ENCODE results near the gene GGT5.
A peak's percentile ranks its signal among the peaks of the same experiment; 100 is the strongest.
"Not testable (repeated sequence)": the region's sequence is repeated elsewhere in the genome, so short reads cannot be mapped to it uniquely, and the experiment has no call there.

Gene GGT5

DNA sequence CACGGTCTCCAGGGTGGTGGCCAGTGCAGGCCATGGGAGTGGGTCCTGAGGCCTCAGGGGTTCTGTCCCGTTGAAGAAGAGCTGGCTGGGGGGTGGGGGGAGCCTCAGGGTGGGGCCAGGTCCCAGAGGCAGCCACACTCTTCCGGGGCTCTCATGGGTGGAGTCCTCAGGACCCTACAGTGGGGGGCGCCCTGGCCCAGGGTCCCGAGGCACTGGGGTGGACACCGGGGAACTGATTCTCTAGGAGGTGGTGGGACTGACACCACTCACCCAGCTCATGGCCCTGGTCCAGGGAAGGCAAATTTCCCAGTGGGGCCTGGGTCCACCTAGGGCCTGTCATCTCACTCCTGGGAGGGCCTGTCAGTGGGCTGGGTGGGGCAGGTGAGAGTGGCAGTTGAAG is 12.8 kb downstream of the GGT5 start:
- no peak for DNase-seq (ENCODE audit: low read depth, low spot score)

DNA sequence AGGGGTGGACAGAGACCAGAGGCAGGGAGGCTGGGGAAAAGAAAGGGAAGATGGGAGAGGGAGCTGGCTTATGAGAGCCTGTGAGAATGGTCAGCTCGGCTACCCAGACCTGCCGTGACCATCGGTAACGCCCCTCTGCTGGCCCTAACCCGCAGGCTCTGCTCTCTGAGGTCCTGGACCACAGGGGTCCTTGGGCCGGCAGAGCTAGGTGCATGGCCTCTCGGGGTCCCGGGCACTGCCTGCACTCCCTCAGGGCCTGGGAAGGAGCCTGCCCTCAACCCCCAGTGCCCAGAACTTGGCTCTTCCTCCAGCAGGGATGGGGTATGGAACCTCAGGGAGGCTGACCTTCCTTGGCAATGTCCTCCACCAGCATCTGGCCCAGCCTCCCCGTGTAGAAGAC is 13.2 kb downstream of the GGT5 start:
- DNase-seq (ENCODE audit: low read depth, low spot score) = no peak

DNA sequence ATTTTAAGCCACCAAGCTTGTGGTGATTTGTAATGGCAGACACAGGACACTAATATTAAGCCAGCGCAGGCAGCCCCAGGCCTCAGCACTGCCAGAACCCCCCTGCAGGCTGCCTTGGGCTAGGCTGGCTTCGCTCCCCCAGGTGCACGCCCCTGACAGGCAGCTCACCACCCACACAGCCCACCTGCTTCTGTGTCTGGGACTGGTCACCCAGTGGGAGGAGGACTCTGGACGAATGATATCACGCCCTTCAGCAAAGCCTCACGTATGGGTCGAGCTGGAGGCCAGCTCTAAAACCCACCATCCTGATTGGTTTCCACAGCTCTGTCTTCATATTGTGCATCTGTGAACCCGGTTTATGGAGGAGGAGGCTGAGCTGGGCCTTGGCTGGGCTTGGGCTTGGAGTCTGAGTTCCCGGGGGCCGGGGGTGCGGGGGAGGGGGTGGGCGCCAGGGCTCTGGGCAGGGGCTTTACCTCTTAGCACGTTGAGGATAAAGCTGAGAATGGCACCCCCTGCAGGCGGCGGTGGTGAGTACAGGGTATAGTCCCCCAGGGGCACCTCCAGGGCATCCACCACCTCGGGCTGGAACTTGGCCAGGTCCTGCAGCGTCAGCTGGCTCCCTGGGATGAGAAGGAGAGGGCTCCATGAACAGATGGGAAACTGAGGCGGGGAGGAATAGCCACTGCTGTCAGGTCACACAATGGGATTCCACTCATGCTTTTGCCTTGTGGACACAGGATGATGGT is 13.8 kb downstream of the GGT5 start:
- peak; percentile 29 for DNase-seq (ENCODE audit: low read depth, low spot score)

DNA sequence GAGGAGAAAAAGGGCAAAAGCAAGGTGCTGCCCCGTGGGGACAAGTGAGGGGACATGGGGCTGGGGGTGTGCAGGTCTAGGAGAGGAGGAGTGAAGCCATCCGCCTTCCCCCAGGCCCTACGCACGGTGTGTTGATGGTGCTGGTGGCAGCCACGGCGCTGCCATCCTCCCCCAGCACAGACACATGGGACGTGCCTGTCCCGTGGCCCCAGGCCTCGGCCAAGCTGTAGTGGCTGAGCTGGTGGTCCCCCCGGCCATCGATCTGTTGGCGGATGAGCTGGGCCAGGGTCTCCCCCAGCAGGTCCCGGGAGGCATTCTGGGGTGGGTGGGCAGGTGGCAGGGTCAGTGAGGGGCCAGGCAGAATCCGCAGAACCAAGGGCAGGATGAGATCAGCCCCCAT is 18.9 kb downstream of the GGT5 start:
- DNase-seq (ENCODE audit: low read depth, low spot score) = no peak

DNA sequence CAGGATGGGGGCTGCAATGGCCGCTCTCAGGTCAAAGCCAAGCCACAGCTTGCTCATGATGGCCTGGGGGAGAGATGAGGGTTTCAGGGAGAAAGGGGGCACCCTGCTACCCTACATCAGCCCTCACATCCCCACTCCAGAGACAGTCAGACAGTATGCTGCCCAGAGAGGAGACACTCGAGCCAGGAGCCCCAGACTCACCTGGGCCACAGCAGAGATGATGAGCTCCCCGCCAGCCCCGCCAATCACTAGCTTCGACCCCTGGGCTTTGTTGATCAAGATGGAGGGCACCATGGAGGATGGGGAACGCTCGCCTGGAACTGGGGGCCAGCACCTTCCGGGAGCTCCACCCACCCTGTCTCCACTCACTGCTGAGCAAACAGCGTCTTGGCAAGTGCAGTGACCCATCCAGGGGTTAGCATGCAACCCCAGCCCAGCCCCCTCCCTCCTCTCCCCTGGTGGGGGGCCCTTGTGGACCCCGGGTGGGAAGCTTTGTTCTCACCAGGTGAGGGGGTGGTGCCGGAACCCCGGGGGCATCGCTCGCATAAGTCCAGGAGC is 19.8 kb downstream of the GGT5 start:
- DNase-seq (ENCODE audit: low read depth, low spot score) = no peak

DNA sequence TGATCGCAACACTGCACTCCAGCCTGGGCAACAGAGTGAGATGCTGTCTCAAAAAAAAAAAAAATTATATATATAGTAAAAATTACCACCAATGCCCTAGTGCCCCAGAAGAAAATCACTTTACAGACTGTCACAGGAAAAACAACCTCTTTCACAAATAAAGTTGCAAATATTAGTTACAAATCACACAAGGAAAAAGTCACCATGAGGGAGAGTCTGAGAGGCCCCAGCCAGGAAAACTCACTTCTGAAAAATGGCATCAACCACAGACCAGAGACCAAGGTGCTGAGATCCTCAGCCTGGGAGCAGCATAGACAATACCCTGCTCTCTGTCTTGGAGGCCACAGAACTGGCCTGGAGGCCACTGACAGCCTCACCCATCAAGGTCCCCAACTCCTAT is 20.4 kb downstream of the GGT5 start:
- no peak for DNase-seq (ENCODE audit: low read depth, low spot score)

DNA sequence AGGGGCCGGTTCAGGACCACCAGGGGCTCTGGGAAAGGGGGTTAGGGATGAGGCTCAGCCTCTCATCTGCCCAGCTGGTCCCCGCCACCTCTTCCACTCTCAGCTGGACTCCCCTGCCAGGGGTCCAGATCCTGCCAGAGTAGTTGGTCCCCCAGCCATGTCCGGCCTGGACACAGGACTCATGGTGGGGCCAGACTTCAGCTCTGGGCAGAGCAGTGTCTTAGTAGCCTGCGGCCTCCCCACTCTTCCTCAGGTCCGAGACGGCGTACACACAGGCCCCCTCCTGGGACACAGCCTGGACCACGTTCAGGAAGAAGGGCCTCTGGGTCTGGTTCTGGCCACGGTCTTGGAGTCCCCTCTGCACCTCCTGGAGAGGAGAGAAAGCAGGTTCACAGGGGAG is 25.1 kb downstream of the GGT5 start:
- DNase-seq (ENCODE audit: low read depth, low spot score) = no peak

DNA sequence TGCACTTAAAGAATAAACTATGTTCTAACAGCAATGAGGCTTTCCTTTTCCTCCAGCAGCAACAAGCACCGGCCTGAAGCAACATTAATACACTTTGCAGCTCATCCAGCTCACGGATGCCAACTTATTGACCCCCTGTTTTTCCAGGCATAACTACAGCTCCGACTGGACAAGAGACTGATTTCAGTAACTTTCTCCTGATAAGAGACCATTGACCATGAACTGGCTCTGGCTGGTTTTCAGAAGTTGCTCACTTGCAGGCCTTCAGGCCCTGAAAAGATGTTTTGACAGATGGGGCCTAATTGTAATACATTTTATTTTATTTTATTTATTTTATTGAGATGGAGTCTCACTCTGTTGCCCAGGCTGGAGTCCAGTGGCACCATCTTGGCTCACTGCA is 27.5 kb downstream of the GGT5 start:
- DNase-seq (ENCODE audit: low read depth, low spot score) = no peak

DNA sequence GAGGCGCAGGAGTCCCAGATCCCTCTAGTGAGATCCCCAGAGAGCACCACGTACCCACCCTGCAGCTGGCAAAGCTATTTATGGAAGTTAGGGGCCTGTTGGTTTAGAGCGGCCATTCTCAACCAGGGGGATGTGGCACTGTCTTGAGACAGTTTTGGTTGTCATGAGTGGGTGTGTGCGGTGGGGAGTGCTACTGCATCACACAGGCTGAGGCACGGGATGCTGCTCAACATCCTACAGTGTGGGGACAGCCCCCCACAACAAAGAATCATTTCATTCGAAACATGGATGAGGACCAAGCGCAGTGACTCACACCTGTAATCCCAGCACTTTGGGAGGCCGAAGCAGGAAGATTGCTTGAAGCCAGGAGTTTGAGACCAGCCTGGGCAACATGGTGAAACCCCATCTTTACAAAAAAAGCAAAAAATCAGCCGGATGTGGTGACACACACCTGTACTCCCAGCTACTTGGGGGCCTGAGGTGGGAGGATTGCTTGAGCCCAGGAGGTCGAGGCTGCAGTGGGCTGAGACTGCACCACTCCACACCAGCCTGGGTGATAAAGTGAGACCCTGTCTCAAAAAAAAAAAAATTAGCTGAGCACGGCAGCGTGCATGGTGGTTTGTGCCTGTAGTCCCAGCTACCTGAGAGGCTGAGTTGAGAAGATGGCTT is 28.2 kb downstream of the GGT5 start:
- no peak for DNase-seq (ENCODE audit: low read depth, low spot score)

DNA sequence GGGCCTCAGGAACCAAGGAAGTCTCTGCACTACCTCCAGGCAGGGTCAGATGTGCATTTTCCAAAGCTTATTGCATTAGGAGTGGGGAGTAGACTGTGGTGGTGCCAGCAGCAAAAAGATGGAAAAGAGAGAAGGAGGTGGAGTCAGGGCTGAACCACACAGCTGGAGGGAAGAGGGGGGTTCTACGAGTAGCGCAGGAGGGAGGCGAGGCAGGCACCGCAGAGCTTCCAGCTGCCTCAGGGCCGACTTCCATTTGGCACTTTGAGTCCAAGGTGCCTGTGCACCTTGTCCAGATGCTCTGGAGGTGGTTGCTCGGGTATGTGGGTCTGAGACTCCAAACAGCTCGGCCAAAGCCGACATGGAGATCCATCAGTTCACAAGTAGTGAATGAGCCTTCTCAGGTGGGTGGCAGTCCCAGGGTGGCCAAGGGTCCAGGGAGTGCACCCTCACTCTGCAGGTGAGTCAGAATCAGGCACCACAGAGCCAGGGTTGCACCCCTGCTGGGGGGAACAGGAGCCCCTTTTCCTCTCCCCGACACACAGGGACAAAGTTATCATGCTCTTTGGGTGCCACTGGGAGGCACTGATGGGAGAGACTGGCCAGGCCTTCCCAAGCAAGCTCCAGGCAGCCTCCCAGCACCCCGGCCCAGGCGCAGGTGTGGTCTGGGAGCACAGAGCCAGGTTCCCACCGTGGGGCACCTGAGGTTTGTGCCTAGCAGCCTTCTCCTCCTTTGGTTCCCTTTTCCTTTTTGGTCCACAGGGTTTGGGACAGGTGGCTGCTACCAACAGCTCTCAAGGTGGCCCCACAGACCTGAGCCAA is 30.2 kb downstream of the GGT5 start:
- no peak for DNase-seq (ENCODE audit: low read depth, low spot score)

DNA sequence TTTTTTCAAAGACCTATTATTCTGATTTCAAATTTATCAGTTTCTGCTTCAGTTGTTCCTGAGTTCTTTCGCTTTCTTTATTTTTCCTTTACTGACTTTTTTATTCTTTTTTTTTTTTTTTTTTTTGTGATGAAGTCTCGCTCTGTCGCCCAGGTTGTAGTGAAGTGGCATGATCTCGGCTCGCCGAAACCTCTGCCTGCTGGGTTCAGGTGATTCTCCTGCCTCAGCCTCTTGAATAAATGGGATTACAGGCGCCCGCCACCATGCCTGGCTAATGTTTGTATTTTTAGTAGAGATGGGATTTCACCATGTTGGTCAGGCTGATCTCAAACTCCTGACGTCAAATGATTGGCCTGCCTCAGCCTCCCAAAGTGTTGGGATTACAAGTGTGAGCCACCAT is 31.8 kb downstream of the GGT5 start:
- DNase-seq (ENCODE audit: low read depth, low spot score) = not testable (repeated sequence)

DNA sequence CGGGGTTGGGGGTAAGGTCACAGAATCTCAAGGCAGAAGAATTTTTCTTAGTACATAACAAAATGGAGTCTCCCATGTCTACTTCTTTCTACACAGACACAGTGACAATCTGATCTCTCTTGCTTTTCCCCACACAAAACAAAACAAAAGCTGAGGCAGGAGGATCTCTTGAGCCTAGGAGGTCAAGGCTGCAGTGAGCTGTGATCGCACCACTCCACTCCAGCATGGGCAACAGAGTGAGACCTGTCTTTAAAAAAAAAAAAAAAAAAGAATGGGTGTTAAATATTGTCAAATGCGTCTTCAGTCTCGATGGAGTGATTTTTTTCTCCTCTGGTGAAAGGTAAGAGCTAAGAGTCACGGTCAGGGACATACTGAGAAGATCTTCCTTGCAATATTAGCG is 33.2 kb downstream of the GGT5 start:
- DNase-seq (ENCODE audit: low read depth, low spot score) = not testable (repeated sequence)

DNA sequence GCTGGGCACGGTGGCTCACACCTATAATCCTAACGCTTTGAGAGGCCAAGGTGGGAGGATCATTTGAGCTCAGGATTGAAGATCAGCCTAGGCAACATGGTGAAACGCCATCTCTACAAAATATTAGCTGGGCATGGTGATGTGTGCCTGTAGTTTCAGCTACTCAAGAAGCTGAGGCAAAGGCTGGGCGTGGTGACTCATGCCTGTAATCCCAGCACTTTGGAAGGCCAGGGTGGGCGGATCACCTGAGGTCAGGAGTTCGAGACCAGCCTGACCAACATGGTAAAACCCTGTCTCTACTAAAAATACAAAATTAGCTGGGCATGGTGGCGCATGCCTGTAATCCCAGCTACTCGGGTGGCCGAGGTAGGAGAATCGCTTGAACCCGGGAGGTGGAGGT is 34.5 kb downstream of the GGT5 start:
- not testable (repeated sequence) for DNase-seq (ENCODE audit: low read depth, low spot score)

DNA sequence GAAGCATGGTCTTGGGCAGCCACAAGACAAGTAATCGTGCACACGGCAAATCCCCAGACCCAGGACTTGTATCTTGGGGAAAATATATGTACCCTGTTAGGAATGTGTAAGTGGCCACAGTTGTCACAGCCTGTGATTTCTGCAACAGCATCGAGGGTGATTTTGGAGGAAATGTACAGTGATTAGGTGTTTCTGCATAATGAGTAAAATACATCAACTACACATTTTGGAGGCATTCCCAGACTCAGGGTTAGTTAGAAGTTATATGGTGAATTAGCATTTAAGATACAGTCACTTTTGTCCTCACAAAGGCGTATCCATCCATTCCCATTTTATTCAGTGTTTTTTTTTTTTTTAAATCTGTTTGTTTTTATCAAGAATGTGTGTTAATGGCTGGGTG is 35.2 kb downstream of the GGT5 start:
- DNase-seq (ENCODE audit: low read depth, low spot score) = no peak

DNA sequence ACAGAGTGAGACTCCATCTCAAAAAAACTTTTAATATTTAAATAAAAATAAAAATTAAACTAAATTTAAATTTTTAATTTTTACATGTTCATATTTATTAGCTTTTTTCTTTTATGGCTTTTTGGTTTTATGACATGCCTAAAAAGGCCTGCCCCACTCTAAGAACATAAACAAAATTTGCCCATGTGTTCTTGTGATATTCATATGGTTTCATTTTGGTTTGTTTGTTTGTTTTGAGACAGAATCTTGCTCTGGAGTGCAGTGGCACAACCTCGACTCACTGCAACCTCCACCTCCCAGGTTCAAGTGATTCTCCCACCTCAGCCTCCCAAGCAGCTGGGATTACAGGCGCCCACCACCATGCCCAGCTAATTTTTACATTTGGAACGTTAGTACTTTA is 35.9 kb downstream of the GGT5 start:
- no peak for DNase-seq (ENCODE audit: low read depth, low spot score)

DNA sequence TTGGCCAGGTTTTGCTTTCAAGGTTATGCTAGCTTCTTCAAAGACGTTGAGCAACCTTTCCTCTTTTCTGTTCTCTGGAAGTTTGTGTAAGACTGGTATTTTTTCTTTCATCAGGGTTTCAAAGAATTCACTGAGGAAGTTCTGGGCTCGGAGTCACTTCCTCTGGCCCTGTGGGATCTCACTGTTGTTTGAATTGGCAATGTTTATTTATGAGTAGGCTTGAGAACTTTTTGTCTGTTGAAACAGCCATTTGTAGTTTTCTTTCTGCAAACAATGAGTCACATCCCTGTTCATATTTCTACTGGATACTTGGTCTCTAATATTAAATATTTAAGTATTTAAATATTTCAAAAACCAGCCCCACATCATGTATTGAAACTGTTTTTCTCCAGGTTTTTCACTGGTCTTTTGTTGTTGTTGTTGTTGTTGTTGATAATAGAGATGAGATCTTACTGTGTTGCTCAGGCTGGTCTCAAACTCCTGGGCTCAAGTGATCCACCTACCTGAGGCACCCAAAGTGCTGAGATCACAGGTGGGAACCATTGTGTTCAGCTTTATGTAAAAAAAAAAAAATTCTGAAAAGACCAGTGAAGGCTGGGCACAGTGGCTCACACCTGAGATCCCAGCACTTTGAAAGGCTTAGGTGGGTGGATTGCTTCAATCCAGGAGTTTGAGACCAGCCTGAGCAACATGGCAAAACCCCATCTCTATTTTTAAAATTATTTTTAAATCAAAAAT is 36.7 kb downstream of the GGT5 start:
- no peak for DNase-seq (ENCODE audit: low read depth, low spot score)

DNA sequence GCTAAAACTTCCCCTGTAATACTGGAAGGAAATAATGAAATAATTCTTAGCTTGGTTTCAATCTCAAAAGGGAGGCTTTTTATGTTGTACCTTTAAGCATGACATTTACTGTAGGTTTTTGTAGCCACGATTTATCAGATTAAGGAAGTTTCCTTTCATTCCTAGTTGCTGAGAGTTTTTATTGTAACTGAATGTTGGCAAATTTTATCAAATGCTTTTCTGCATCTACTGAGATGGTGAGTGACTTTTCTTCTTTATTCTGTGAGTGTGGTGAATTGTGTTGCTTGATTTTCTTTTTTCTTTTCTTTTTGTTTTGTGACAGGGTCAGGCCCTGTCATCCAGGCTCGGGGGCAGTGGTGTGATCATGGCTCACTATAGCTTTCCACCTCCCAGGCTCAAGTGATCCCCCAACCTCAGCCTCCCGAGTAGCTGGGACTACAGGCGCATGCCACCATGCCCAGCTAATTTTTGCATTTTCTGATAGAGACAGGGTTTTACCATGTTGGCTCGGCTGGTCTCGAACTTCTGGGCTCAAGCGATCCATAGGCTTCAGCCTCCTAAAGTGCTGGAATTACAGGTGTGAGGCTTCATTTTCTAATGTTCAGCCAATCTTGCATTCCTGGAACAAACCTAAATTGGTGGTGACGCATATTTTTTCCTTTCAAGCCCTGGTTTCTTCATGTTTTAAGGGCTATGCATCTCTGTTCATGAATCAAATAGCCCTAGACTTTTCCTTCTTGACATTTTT is 37.4 kb downstream of the GGT5 start:
- DNase-seq (ENCODE audit: low read depth, low spot score) = no peak

DNA sequence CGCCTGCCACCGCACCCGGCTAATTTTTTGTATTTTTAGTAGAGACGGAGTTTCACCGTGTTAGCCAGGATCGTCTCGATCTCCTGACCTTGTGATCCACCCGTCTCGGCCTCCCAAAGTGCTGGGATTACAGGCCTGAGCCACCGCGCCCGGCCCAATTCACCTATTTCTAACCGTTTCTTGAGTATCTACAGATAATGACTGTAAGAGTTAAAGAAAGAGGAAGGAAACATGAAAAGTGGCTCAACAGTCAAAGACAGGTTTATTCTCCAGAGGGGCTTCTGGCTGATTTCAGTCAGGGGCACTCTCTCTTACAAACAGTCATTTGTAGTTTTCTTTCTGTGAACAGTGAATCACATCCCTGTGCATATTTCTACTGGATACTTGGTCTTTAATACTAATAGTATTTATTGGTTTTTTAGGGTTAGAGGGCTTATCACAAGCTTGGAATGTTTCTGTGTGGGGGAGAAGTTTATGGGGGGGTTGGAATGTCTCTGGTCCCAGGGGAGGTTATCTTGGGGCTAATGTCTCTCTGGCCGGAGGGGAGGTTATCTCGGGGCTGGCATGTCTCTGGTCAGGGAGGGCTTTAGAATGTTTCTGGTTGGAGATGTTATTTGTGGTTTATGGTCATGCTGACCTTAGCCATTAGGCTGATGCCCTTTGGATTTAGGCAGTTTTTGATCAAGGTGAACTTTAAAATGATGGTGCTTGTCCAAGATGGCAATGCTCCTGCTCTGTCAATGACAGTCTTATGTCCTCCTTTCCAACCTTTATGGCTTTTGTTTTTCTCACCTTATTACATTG is 38.2 kb downstream of the GGT5 start:
- not testable (repeated sequence) for DNase-seq (ENCODE audit: low read depth, low spot score)

DNA sequence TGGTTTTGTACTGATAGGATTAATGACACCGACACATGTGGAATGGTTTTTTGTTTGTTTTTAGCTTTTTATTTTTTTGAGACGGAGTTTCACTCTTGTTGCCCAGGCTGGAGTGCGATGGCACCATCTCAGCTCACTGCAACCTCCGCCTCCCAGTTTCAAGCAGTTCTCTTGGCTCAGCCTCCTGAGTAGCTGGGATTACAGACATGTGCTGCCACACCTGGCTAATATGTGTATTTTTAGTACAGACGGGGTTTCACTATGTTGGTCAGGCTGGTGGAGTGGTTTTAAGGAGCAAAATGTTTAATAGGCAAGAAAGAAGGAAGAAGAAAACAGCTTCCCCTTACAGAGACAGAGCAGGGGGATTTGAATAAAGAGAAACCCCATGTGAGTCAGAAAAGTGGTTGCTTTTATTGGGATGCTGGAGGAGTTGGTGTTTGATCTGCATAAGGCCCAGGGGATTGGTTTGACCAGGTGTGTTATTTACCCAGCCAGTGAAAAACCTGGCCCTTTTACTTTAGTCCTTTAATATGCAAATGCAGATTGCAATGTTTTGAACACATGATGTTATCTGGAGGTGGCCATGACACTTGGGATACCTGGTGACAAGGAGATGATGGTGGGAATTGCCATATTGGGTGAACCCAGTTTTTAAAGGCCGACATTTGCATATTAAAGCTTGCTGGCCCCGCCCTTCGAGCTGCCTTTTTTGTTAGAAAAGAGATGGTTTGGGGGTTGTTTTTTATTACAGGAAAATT is 39.3 kb downstream of the GGT5 start:
- DNase-seq (ENCODE audit: low read depth, low spot score) = no peak
